Neural cell (in vitro differentiated cells): Measurements from ENCODE around the gene GUCA1A.

ENCODE experiments used
- CTCF ChIP-seq: fragments of 450-650 bp; IDR thresholded peaks from 2 replicates; pipeline ENCODE4 v1.5.1; 2014; ENCODE audit warnings: antibody characterized with exemption, mild to moderate bottlenecking, moderate library complexity; ENCODE audit not compliant: poor library complexity, severe bottlenecking
- EZH2 ChIP-seq: fragments of 200-600, 300-800 bp; shearing (Covaris generic), sonication (generic); IDR thresholded peaks from 2 replicates; pipeline ENCODE4 v1.6.1; 2014; ENCODE audit warnings: antibody characterized with exemption, low read length, borderline replicate concordance, mild to moderate bottlenecking; ENCODE audit not compliant: insufficient read depth, poor library complexity, severe bottlenecking
- MXI1 ChIP-seq: fragments of 450-650 bp; conservative IDR thresholded peaks from 2 replicates; pipeline ENCODE4 v1.6.1; 2014; ENCODE audit warnings: antibody characterized with exemption, mild to moderate bottlenecking; ENCODE audit not compliant: poor library complexity, severe bottlenecking
- POLR2AphosphoS5 ChIP-seq: IDR thresholded peaks from 2 replicates; pipeline ENCODE4 v1.6.1; 2012
- RAD21 ChIP-seq: fragments of 450-650 bp; conservative IDR thresholded peaks from 2 replicates; pipeline ENCODE4 v1.6.1; 2014; ENCODE audit warnings: antibody characterized with exemption, mild to moderate bottlenecking, moderate library complexity
- REST ChIP-seq: IDR thresholded peaks from 2 replicates; pipeline ENCODE4 v1.6.1; 2012; ENCODE audit warnings: borderline replicate concordance

- TF ChIP-seq EZH2, result no peak
- no peak for TF ChIP-seq RAD21
- no peak for TF ChIP-seq CTCF
- no peak for TF ChIP-seq POLR2AphosphoS5
- no peak for TF ChIP-seq REST
- TF ChIP-seq MXI1, result no peak
Measured at GRCh38 chr6:42179945-42180313, 6.8 kb downstream of the GUCA1A start.
